Ureter (tissue), 1 donor: ENCODE results near the gene NFIC. TPM values are rescaled to one million over a fixed set of nuclear protein-coding genes. Genes with fewer than 3 reads are reported as not detected.
"Not testable (repeated sequence)": the region's sequence is repeated elsewhere in the genome, so short reads cannot be mapped to it uniquely, and the experiment has no call there.

ENCODE experiments used
- DNase-seq: peaks from one replicate; pipeline ENCODE4 v3.0.0-alpha.2; 2020; ENCODE audit warnings: low spot score
- total RNA-seq: library from RNA; stranded (reverse); gene quantifications from one replicate; pipeline ENCODE4 v1.2.4, GENCODE V29; 2023
- donor health status: DM: yes; HTN: yes; CAD: no.

Gene NFIC
- total RNA-seq, 1 donor from 2014 or later: 141 TPM

GRCh38 chr19:3491396-3492119 is 125.2 kb downstream of the NFIC start:
- DNase-seq: no peak

DNA sequence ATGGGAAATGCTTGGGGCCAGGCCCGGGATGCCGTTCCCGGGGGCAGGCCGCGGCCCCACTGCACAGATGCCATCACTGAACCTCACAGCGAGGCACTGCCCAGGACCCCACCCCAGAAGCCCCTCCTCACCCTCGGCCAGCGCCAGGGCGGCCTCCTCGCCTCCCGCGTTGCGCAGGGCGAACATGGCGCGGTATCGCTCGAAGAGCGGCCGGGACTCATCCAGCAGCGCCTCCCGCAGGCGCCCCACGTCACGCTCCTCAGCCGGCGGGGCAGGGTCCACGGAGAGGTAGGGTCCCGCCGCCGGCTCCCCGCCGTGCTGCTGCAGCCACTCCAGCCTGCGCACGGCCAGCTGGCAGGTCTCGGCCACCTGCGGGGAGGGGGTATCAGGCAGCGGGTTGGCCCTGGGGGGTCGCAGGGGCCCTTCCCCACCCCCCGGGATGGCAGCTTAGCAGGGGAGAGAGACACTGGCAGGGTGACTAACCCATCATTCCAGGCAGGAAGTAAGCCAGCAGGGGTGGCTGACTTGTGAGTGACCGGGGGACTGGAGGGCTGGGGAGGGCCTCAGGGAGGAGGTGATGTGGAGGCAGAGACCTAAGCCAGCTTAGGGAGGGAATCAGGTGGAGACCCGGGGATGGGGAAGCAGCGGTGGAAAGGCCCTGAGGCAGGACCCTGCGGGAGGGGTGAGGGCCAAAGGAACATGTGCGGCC is 125.9 kb downstream of the NFIC start:
- DNase-seq: no peak

DNA sequence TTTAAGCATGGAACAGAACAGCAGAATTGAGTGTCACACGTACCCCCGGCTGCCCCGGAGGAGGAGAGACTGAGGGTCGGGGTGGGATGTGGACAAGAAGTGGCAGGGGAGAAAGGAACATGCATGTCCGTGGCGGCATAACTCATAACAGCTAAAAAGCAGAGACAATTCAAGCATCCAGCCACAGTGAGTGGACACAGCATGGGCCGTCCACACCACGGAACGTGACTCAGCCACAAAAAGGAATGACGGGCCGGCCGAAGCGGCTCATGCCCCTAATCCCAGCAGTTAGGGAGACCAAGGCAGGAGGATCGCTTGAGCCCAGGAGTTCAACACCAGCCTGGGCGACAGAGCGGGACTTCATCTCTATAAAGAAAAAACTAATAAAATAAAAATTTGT is 126.5 kb downstream of the NFIC start:
- DNase-seq: no peak

- DNase-seq: no peak
Measured at GRCh38 chr19:3493651-3494050, 127.3 kb downstream of the NFIC start.

- DNase-seq: no peak
Measured at GRCh38 chr19:3494051-3494450, 127.7 kb downstream of the NFIC start.

GRCh38 chr19:3494559-3494958 is 128.2 kb downstream of the NFIC start:
- DNase-seq: no peak

GRCh38 chr19:3496392-3497273 is 130.2 kb downstream of the NFIC start:
- no peak for DNase-seq

- no peak for DNase-seq
Measured at GRCh38 chr19:3497757-3498520, 131.6 kb downstream of the NFIC start.

GRCh38 chr19:3499738-3500428 is 133.5 kb downstream of the NFIC start:
- DNase-seq: no peak

DNA sequence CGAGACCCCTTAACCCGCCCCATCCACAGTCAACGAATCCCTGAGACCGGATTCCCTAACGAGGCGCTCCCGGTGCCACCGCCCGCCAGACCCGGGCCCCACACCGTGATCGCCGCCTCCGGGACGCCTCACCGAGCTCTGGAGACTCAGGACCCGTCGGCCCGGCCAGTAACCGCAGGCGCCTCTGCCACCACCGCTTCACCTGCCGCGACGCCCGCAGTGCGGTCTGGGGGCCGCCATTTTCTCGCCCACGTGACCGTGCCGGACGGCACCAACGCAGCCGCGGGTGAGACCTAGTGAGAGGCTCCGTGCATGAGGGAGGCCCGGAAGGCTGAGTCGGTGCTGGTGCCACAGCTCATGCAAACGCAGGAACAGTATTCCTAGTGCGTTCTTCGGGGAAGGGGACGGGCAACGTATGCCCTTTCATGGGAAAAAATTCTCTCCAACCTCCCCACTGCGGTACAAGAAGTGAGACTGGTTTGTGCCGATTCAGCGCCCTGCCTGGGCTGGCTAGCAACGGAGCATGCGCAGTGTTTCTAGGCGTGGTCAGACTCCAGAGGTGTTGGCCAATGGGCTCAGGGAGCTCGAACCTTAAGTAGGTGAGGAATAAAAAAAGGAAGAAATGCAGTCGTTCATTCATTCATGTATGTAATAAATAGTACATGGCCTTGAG is 134.2 kb downstream of the NFIC start, which contains the start of gene DOHH:
TSS of gene DOHH (minus strand) at position 246 of the 673 bp plus-strand sequence. CDS start 3,860 bp downstream, outside the sequence.
- peak; percentile 96 for DNase-seq

GRCh38 chr19:3501780-3502179 is 135.4 kb downstream of the NFIC start:
- DNase-seq: no peak

GRCh38 chr19:3503036-3503572 is 136.7 kb downstream of the NFIC start:
- DNase-seq: no peak

GRCh38 chr19:3504735-3505134 is 138.4 kb downstream of the NFIC start:
- no peak for DNase-seq

DNA sequence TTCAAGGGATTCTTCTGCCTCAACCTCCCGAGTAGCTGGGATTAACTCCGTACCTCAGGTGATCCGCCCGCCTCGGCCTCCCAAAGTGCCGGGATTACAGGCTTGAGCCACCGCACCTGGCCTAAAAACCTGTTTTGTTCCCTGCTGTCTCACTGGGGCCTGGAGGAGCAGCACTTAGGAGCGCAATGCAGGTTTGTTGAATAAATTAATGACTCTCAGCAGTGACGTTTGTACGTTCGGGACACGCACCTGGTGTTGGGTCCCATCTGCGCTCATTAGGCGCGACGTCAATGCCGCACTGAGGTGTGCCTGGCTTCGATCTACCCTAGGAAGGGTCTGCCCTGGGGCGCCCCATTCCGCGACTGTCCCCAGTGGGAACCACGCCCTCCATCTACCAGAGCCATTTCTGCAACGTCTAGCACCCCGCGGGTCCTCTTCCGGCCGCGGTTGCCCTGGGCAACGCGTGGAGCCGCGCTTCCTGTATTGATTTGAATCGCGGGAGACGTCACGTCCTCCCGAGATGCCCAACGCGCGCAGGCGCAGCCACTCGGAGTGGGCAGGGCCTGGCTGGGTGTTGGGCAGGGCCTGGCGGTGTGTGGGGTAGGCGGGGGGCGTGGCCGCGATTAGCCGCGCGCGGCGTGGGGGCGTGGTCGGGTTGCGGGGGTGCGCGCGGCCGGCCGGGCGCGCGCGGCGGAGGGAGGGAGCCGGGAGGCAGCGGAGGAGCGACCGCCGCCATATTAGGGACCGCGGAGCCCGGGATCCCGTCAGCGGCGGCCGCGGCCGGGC is 139.4 kb downstream of the NFIC start, which contains the start of gene FZR1:
TSS of gene FZR1 (plus strand) at position 714 of the 786 bp plus-strand sequence. CDS start 16,679 bp downstream, outside the sequence.
- DNase-seq: peak; percentile 99

GRCh38 chr19:3506384-3507340 is 140.3 kb downstream of the NFIC start:
- peak; percentile 69 for DNase-seq

GRCh38 chr19:3507371-3508120 is 141.2 kb downstream of the NFIC start:
- DNase-seq: no peak

DNA sequence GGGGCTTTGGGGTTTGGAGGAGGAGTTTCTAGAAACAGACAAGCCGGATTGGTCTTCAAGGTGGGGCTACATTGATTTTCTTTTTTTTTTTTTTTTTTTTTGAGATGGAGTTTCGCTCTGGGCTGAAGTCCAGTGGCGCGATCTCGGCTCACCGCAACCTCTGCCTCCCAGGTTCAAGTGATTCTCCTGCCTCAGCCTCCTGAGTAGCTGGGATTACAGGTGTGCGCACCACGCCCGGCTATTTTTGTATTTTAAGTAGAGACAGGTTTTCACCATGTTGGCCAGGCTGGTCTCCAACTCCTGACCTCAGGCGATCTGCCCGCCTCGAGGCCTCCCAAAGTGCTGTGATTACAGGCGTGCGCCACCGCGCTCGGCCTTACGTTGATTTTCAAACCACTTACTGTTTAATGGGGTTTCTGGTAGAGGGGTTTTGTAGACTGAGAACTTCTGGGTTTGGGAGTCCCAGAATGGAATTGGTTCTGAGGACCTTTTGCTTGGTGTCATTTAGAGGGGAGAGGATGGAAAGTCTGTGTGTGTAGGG is 141.8 kb downstream of the NFIC start:
- not testable (repeated sequence) for DNase-seq
